ENCODE data around the gene ZNF431. TPM values are rescaled to one million over a fixed set of nuclear protein-coding genes. Genes with fewer than 3 reads are reported as not detected.

Gene ZNF431
- total and polyA plus RNA-seq, 2 donors (not counting 3 experiments of a cell fraction or from before 2014, with no cell fraction given): 3.5 to 12.0 TPM

DNA sequence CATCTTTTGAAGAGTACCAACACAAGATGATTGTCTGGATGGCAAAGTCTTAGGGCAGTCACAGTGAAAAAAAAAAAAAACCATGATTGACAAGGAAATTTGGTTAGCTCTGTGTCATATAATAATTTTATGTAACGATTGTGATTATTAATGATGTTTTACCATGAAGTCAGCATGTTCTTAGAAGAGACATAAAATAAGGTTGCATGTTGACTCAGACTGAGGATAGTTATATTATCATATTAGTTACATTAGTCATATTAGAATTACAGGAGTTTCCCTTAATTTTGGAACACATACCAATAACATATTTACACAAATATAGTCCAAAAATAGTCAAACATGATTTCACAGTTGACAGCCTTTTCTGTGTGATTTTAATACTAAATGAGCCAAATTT, 5.7 kb downstream of the ZNF431 start:
- H3K27me3 ChIP-seq (ENCODE audit: control insufficient read depth in 2 of 2, insufficient read depth in 2 of 2, low read length in 2 of 2): no peaks in the 10 kb centered on the region
- no peak overlapping the region for H3K9ac ChIP-seq (replicated peaks; ENCODE audit: extremely low read depth, insufficient read depth, low read length)
- H3K27ac ChIP-seq (ENCODE audit: insufficient read depth, low read depth, low read length): no peak overlapping the region
- no peak overlapping the region for H2AFZ ChIP-seq (ENCODE audit: low read depth, low read length)
- no peaks in the 10 kb centered on the region for H4K20me1 ChIP-seq (replicated peaks; ENCODE audit: control insufficient read depth, extremely low read depth, insufficient read depth, low read length)
- DNase-seq (ENCODE audit: low read depth, low spot score): no peak
- dilution Hi-C loops (cut with MboI; ENCODE audit: extremely low pct_ligation_motif_present, low sequenced_read_pairs): no loop called here
- no peak overlapping the region for H3K4me3 ChIP-seq (replicated peaks in 1 of 3; ENCODE audit: insufficient read depth in 1 of 3, low read depth in 1 of 3, low read length in 3 of 3)
- H3K36me3 ChIP-seq (ENCODE audit: control insufficient read depth in 2 of 2, extremely low read depth in 1 of 2, insufficient read depth in 2 of 2, low read length in 2 of 2): peaks cover 0 to 18% of the 10 kb centered on the region in 2 experiments
- peaks cover 4% of the 10 kb centered on the region for H3K4me1 ChIP-seq (ENCODE audit: control insufficient read depth, extremely low read depth, insufficient read depth, low read length)
- no peaks in the 10 kb centered on the region for H3K9me1 ChIP-seq (replicated peaks; ENCODE audit: control insufficient read depth, extremely low read depth, insufficient read depth, low read length)
- peaks cover 9% of the 10 kb centered on the region for H3K79me2 ChIP-seq (ENCODE audit: control insufficient read depth, insufficient read depth, low read length)
- intact Hi-C loops (cut with micrococcal nuclease): loop anchor here (10.0 kb wide), 1 partner anchor 177 kb away; the partner anchor contains the start of gene ZNF708
- H3K9me3 ChIP-seq (replicated peaks; ENCODE audit: control insufficient read depth, insufficient read depth, low read length): no peaks in the 10 kb centered on the region
- no peak overlapping the region for H3K4me2 ChIP-seq (ENCODE audit: insufficient read depth, low read length)
- FAIRE-seq: no peak
- POLR2A ChIA-PET: no interaction called here
- CTCF ChIA-PET: no interaction called here
- TF ChIP-seq MYC (IDR thresholded peaks at IDR 0.05; ENCODE audit: low read depth, low read length): no peak
- TF ChIP-seq EZH2 (IDR thresholded peaks at IDR 0.05; ENCODE audit: borderline replicate concordance, low read depth, low read length, severe bottlenecking): no peak
- TF ChIP-seq CTCF (IDR thresholded peaks at IDR 0.05; ENCODE audit: extremely low read depth in 1 of 2, insufficient read depth in 1 of 2, low read depth in 1 of 2, low read length in 2 of 2): no peak
- no peak for TF ChIP-seq JUN (IDR thresholded peaks at IDR 0.05; ENCODE audit: borderline replicate concordance, insufficient read depth, insufficient read length, low read depth)
- no peak for TF ChIP-seq MAX (IDR thresholded peaks at IDR 0.05; ENCODE audit: insufficient read depth, insufficient read length)
- TF ChIP-seq POLR2AphosphoS5 (IDR thresholded peaks at IDR 0.05; ENCODE audit: insufficient read depth, low read depth, low read length): no peak
- TF ChIP-seq FOS (IDR thresholded peaks at IDR 0.05; ENCODE audit: borderline replicate concordance, insufficient read depth, low read length): no peak
- TF ChIP-seq GATA2 (IDR thresholded peaks at IDR 0.05; ENCODE audit: insufficient read depth, insufficient read length, low read depth, low read length): no peak
- TF ChIP-seq POLR2A (IDR thresholded peaks at IDR 0.05; ENCODE audit: low read depth, low read length): no peak
- no TSS peak for BruUV-seq (replicated peaks)

All from endothelial cell of umbilical vein (primary cell).